H9 (cell line): Measurements from ENCODE around the gene C1QTNF1. TPM values are rescaled to one million over a fixed set of nuclear protein-coding genes. Genes with fewer than 3 reads are reported as not detected.

ENCODE experiments used
- DNase-seq: peaks from one replicate; pipeline ENCODE4 v3.0.0-alpha.2; 2017
- H2AFZ ChIP-seq: one replicate; pipeline ENCODE4 v1.6.1; 2013; ENCODE audit warnings: mild to moderate bottlenecking, low read length, control low read depth, moderate library complexity
- H2AK5ac ChIP-seq: 2 replicates; pipeline ENCODE4 v1.6.1; 2013; ENCODE audit warnings: low read length, control low read depth, mixed read lengths; ENCODE audit not compliant: insufficient read length
- H2BK120ac ChIP-seq: one replicate; pipeline ENCODE4 v1.6.1; 2013; ENCODE audit warnings: low read depth, mild to moderate bottlenecking, low read length, control low read depth, inconsistent platforms; ENCODE audit not compliant: poor library complexity, severe bottlenecking
- H2BK12ac ChIP-seq: 2 replicates; pipeline ENCODE4 v1.6.1; 2013; ENCODE audit warnings: low read length, control low read depth, mixed read lengths, low read depth; ENCODE audit not compliant: insufficient read length
- H2BK15ac ChIP-seq: 2 replicates; pipeline ENCODE4 v1.6.1; 2013; ENCODE audit warnings: low read depth, low read length, control low read depth
- H2BK20ac ChIP-seq: one replicate; pipeline ENCODE4 v1.6.1; 2013; ENCODE audit warnings: low read depth, mild to moderate bottlenecking, low read length, control low read depth, inconsistent platforms; ENCODE audit not compliant: poor library complexity, severe bottlenecking
- H2BK5ac ChIP-seq: 2 replicates; pipeline ENCODE4 v1.6.1; 2013; ENCODE audit warnings: low read length, control low read depth, mixed read lengths; ENCODE audit not compliant: insufficient read length
- H3K14ac ChIP-seq: 2 replicates; pipeline ENCODE4 v1.6.1; 2013; ENCODE audit warnings: low read length, control low read depth; ENCODE audit not compliant: insufficient read depth
- H3K18ac ChIP-seq: 2 replicates; pipeline ENCODE4 v1.6.1; 2013; ENCODE audit warnings: low read depth, mild to moderate bottlenecking, mixed read lengths, low read length, control low read depth; ENCODE audit not compliant: insufficient read length
- H3K23ac ChIP-seq: 2 replicates; pipeline ENCODE4 v1.6.1; 2013; ENCODE audit warnings: low read length, control low read depth, mixed read lengths, low read depth; ENCODE audit not compliant: insufficient read length
- H3K23me2 ChIP-seq: 2 replicates; pipeline ENCODE4 v1.6.1; 2013; ENCODE audit warnings: low read depth, mild to moderate bottlenecking, mixed read lengths, low read length, control low read depth; ENCODE audit not compliant: insufficient read length, poor library complexity, severe bottlenecking
- H3K27ac ChIP-seq: 2 replicates; pipeline ENCODE4 v1.5.1; 2013; ENCODE audit warnings: low read length, control low read depth, mixed read lengths, low read depth; ENCODE audit not compliant: insufficient read length
- H3K27me3 ChIP-seq: 2 replicates; pipeline ENCODE4 v1.6.1; 2013; ENCODE audit warnings: low read length, control low read depth, inconsistent platforms; ENCODE audit not compliant: insufficient read depth
- H3K4ac ChIP-seq: 2 replicates; pipeline ENCODE4 v1.6.1; 2013; ENCODE audit warnings: low read depth, mild to moderate bottlenecking, control low read depth, inconsistent platforms, low read length, moderate library complexity
- H3K4me1 ChIP-seq: 2 replicates; pipeline ENCODE4 v1.6.1; 2013; ENCODE audit warnings: low read length, control low read depth, inconsistent platforms; ENCODE audit not compliant: insufficient read depth
- H3K4me2 ChIP-seq: 2 replicates; pipeline ENCODE4 v1.6.1; 2013; ENCODE audit warnings: low read length, control low read depth, mixed read lengths; ENCODE audit not compliant: insufficient read length, insufficient read depth
- H3K56ac ChIP-seq: 2 replicates; pipeline ENCODE4 v1.6.1; 2013; ENCODE audit warnings: low read depth, mild to moderate bottlenecking, mixed read lengths, low read length, control low read depth; ENCODE audit not compliant: insufficient read length
- H3K79me1 ChIP-seq: 2 replicates; pipeline ENCODE4 v1.6.1; 2013; ENCODE audit warnings: low read depth, mild to moderate bottlenecking, moderate library complexity, low read length, control low read depth, inconsistent platforms; ENCODE audit not compliant: insufficient read depth, poor library complexity, severe bottlenecking
- H3K79me2 ChIP-seq: 2 replicates; pipeline ENCODE4 v1.6.1; 2013; ENCODE audit warnings: low read length, control low read depth, inconsistent platforms; ENCODE audit not compliant: insufficient read depth
- H3K9ac ChIP-seq: 2 replicates; pipeline ENCODE4 v1.6.1; 2013; ENCODE audit warnings: low read length, control low read depth, mixed read lengths; ENCODE audit not compliant: insufficient read length; ENCODE audit errors: extremely low read depth
- H3K9me3 ChIP-seq: one replicate; pipeline ENCODE4 v1.6.1; 2013; ENCODE audit warnings: low read depth, low read length, inconsistent platforms; ENCODE audit not compliant: control insufficient read depth
- H3T11ph ChIP-seq: one replicate; pipeline ENCODE4 v1.6.1; 2013; ENCODE audit warnings: mild to moderate bottlenecking, low read length, control low read depth, inconsistent platforms
- H4K20me1 ChIP-seq: one replicate; pipeline ENCODE4 v1.6.1; 2013; ENCODE audit not compliant: control insufficient read depth, insufficient read length, insufficient read depth
- H4K5ac ChIP-seq: 2 replicates; pipeline ENCODE4 v1.6.1; 2013; ENCODE audit warnings: low read depth, mild to moderate bottlenecking, mixed read lengths, low read length, control low read depth; ENCODE audit not compliant: insufficient read length
- H4K8ac ChIP-seq: replicated peaks from 2 replicates; pipeline ENCODE4 v1.6.1; 2013; ENCODE audit warnings: low read length, control low read depth, mixed read lengths, low read depth; ENCODE audit not compliant: insufficient read length
- H4K91ac ChIP-seq: 2 replicates; pipeline ENCODE4 v1.6.1; 2013; ENCODE audit warnings: low read depth, mild to moderate bottlenecking, moderate library complexity, mixed read lengths, low read length, control low read depth; ENCODE audit not compliant: insufficient read length
- H3K27ac Mint-ChIP-seq, 3 experiments: 2 replicates in 2 of 3; 3 replicates in 1 of 3; pipeline ENCODE4 v1.8.0; 2020 to 2021; ENCODE audit warnings: mixed read lengths in 3 of 3, mild to moderate bottlenecking in 1 of 3, moderate library complexity in 1 of 3
- H3K27me3 Mint-ChIP-seq: 2 replicates; pipeline ENCODE4 v1.8.0; 2021; ENCODE audit warnings: low read depth, mild to moderate bottlenecking, moderate library complexity, mixed read lengths
- H3K36me3 Mint-ChIP-seq, 3 experiments: 2 replicates in 2 of 3; 3 replicates in 1 of 3; pipeline ENCODE4 v1.8.0; 2020 to 2021; ENCODE audit warnings: low read depth in 3 of 3, mixed read lengths in 3 of 3; ENCODE audit not compliant: insufficient read depth in 1 of 3
- H3K4me1 Mint-ChIP-seq, 2 experiments: 2 replicates each; pipeline ENCODE4 v1.8.0; 2020; ENCODE audit warnings: mixed read lengths in 2 of 2
- H3K4me3 Mint-ChIP-seq, 2 experiments: 2 replicates in 1 of 2; 3 replicates in 1 of 2; pipeline ENCODE4 v1.8.0; 2020 to 2021; ENCODE audit warnings: mild to moderate bottlenecking in 2 of 2, mixed read lengths in 2 of 2, moderate library complexity in 1 of 2
- H3K9me3 Mint-ChIP-seq, 2 experiments: 2 replicates in 1 of 2; 3 replicates in 1 of 2; pipeline ENCODE4 v1.8.0; 2020; ENCODE audit warnings: mild to moderate bottlenecking in 2 of 2, mixed read lengths in 2 of 2, moderate library complexity in 1 of 2
- CTCF ChIP-seq: fragments of 200-600 bp; sonication (generic); conservative IDR thresholded peaks from 3 replicates; pipeline ENCODE4 v1.8.0; 2021; ENCODE audit warnings: antibody characterized with exemption, mild to moderate bottlenecking
- WGBS: extraction: QIAGEN DNeasy Blood & Tissue Kit; methylation state at CpG from one replicate; pipeline ENCODE4 v1.1.7; 2013; ENCODE audit warnings: missing lambda C conversion rate, low lambda C conversion rate, mixed read lengths; ENCODE audit not compliant: insufficient read length; ENCODE audit errors: extremely low coverage; 5-methylcytosine and 5-hydroxymethylcytosine counted together
- total RNA-seq: library from RNA; stranded (reverse); gene quantifications from 2 replicates; pipeline ENCODE4 v1.2.1, GENCODE V29; 2021

C1QTNF1 gene
- total RNA-seq, 1 experiment from 2014 or later = 0.96 TPM

DNA sequence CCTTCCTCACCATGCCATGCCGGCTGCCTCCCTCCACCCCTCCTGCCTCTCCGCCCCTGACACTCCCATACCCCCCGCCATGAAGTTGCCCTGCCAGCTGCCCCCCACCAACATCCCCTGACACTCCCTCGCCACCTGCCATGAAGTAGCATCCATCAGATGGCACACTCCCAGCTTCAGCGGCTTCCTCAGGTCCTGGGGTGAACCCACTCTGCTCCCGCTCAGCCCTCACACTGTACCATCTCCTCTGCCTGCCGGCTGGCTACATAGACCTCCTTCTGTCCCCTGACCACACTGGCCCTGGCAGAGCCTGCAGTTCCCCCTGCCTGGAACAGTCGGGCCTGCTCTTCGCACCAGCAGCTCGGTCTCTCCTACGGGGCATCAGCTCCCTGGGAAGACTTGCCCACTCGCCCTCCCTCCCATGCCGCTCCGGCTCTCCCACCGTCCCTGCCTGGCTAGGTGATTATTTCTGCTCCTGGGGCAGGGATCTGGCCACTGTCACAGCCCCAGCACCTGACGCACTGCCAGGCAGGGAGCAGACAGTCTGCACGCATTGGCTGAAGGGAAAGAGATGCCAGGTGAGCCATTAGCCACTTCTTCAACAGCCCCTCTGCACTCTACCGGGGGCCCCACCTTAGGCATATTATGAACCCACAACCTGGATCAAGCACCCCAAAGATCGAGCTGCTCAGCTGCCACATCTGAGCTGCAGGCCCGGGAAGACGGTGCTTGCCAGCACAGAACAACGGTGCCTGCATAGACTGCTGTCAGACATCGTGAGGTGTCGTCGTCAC lies 23.4 kb upstream of the C1QTNF1 start:
- H3K9me3 Mint-ChIP-seq = no peaks in the 10 kb centered on the region
- H3K56ac ChIP-seq = no peak overlapping the region
- TF ChIP-seq CTCF = no peak
- H3K4ac ChIP-seq = no peak overlapping the region
- no peak overlapping the region for H2BK20ac ChIP-seq
- no peak overlapping the region for H4K5ac ChIP-seq
- H3K23me2 ChIP-seq = no peaks in the 10 kb centered on the region
- no peak overlapping the region for H2BK120ac ChIP-seq
- no peak overlapping the region for H3K27ac ChIP-seq
- H3K27me3 ChIP-seq = peaks cover 13% of the 10 kb centered on the region
- no peak overlapping the region for H4K91ac ChIP-seq
- no peak overlapping the region for H3T11ph ChIP-seq
- no peak overlapping the region for H3K23ac ChIP-seq
- no peak overlapping the region for H3K9ac ChIP-seq
- H3K27me3 Mint-ChIP-seq = peaks cover 75% of the 10 kb centered on the region
- no CpG with 5 or more reads among the region's 25 CpGs for WGBS
- H3K4me1 Mint-ChIP-seq = no peaks in the 10 kb centered on the region
- H3K14ac ChIP-seq = no peak overlapping the region
- no peaks in the 10 kb centered on the region for H4K20me1 ChIP-seq
- no peaks in the 10 kb centered on the region for H3K4me1 ChIP-seq
- H3K4me3 Mint-ChIP-seq = no peak overlapping the region
- no peaks in the 10 kb centered on the region for H3K79me1 ChIP-seq
- H2BK15ac ChIP-seq = no peak overlapping the region
- H3K79me2 ChIP-seq = 0 out of 2 replicates have a peak, but pooled peaks cover 2% of the 10 kb centered on the region
- H3K4me2 ChIP-seq = no peak overlapping the region
- no peak overlapping the region for H2BK12ac ChIP-seq
- H2AFZ ChIP-seq = no peak overlapping the region
- H3K9me3 ChIP-seq = no peaks in the 10 kb centered on the region
- H2BK5ac ChIP-seq = no peak overlapping the region
- no peak for DNase-seq
- H2AK5ac ChIP-seq = no peak overlapping the region
- H4K8ac ChIP-seq = no peak overlapping the region
- no peak overlapping the region for H3K27ac Mint-ChIP-seq
- no peak overlapping the region for H3K18ac ChIP-seq
- H3K36me3 Mint-ChIP-seq = peaks cover 5 to 46% (median 18%) of the 10 kb centered on the region in 3 experiments; a peak in 6 of 7 replicates
